ENCODE measurements around the gene SMIM22. TPM values are rescaled to one million over a fixed set of nuclear protein-coding genes. Genes with fewer than 3 reads are reported as not detected.

Gene SMIM22
- total RNA-seq, 3 donors from 2014 or later: 208 to 573 (median 395) TPM

DNA sequence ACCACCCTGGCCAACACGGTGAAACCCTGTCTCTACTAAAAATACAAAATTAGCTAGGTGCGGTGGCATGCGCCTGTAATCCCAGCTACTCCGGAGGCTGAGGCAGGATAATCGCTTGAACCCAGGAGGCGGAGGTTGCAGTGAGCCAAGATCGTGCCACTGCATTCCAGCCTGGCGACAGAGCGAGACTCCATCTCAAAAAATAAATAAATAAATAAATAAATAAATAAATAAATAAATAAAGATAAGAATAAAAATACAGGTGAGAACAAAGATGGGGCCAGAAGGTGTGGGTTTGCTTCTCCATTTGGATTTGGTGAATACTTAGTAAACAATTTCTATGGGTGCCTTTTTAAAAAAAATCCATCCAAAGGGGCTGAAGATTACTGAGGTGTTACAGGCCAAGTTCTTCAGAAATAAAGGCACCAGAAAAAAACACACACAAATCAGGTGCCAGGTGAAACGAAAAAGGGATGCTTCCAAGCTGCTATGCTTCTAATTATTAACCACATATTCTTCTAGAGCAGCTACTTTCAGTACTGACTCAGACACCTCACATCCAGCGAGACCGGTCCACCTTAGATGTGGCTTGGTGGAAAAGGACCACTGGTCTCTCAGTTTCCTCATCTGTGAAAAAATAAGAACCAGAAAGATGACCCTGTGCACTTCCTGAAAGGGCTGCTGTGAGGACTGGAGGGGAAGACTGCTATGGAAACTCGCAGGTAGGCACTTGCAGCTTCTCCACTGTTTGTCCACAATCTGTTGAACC is 42.7 kb downstream of the SMIM22 start:
- TF ChIP-seq, protein P1, sequence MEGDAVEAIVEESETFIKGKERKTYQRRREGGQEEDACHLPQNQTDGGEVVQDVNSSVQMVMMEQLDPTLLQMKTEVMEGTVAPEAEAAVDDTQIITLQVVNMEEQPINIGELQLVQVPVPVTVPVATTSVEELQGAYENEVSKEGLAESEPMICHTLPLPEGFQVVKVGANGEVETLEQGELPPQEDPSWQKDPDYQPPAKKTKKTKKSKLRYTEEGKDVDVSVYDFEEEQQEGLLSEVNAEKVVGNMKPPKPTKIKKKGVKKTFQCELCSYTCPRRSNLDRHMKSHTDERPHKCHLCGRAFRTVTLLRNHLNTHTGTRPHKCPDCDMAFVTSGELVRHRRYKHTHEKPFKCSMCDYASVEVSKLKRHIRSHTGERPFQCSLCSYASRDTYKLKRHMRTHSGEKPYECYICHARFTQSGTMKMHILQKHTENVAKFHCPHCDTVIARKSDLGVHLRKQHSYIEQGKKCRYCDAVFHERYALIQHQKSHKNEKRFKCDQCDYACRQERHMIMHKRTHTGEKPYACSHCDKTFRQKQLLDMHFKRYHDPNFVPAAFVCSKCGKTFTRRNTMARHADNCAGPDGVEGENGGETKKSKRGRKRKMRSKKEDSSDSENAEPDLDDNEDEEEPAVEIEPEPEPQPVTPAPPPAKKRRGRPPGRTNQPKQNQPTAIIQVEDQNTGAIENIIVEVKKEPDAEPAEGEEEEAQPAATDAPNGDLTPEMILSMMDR (IDR thresholded peaks at IDR 0.05): no peak
- Histone ChIP-seq H3K9me3 (no peaks in the 10 kb centered on the region), H3K4me3 (no peak overlapping the region), H3K4me1 (ENCODE audit: low read depth) (peaks cover 12% of the 10 kb centered on the region), H3K36me3 (ENCODE audit: low read depth) (peaks cover 6% of the 10 kb centered on the region)
- intact Hi-C loops (cut with DNase I, micrococcal nuclease): no loop called here
- no peak for ATAC-seq
- DNase-seq: no peak

DNA sequence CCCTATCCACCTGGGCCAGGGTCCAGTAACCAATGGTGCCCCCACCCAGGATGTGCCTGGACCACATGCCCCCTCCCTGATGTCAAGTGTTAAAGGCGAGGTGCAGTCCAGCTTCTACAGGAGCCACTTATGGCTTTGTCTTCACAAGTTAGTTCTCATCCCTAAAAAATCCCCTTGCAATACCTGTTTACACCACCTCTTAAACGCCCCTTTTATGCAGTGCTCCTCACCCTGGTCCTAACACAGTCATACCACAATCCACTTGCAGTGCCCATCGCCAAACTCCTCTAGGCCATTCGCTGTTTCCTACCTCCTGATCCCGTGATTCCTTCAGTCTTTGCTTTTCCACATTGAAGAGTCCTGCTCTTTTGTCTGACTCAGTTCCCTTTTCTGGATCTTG is 44.8 kb downstream of the SMIM22 start:
- ATAC-seq: no peak
- no peaks in the 10 kb centered on the region for H3K9me3 ChIP-seq
- DNase-seq: no peak
- H3K4me3 ChIP-seq: no peak overlapping the region
- intact Hi-C loops (cut with DNase I, micrococcal nuclease): loop anchor here in 1 of 2 donors (10.0 kb wide), 1 partner anchor 115 kb away; the partner anchor contains the start of gene SEC14L5
- no peaks in the 10 kb centered on the region for H3K4me1 ChIP-seq (ENCODE audit: low read depth)
- TF ChIP-seq, protein P1 (IDR thresholded peaks at IDR 0.05): no peak
- H3K36me3 ChIP-seq (ENCODE audit: low read depth): peaks cover 6% of the 10 kb centered on the region

DNA sequence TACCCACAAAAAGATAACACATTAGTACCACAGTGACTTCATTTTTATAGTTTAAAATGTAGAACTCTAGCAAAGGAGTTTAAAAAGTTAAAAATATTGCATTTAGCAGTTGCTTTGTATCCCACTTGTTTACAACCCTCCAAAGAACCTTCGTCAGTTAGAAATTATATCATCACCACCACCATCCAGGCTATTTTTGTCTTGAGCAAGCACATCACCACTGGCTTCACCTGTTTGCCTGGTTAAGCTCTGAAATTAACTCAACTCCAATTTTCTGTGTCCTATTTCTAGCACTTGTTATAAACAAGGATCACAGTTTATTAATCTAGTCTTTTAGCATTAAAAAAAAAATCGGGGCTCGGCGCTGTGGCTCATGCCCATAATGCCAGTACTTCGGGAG is 45.8 kb downstream of the SMIM22 start:
- intact Hi-C loops (cut with DNase I, micrococcal nuclease): loop anchor here in 1 of 2 donors (10.0 kb wide), 1 partner anchor 114 kb away; the partner anchor contains the start of gene SEC14L5
- peaks cover 6% of the 10 kb centered on the region for H3K36me3 ChIP-seq (ENCODE audit: low read depth)
- H3K4me3 ChIP-seq: no peak overlapping the region
- no peaks in the 10 kb centered on the region for H3K9me3 ChIP-seq
- peaks cover 6% of the 10 kb centered on the region for H3K4me1 ChIP-seq (ENCODE audit: low read depth)
- ATAC-seq (no peak), DNase-seq (no peak)
- TF ChIP-seq, protein P1 (IDR thresholded peaks at IDR 0.05): no peak

Other genes with a start within 250 kb of the SMIM22 start
- not detected for gene C16orf96, start 239.0 kb upstream of the SMIM22 start, total RNA-seq
- 10 to 100 TPM; 21.3 to 38.8 (median 22.5) TPM for gene UBALD1, start 180.5 kb upstream of the SMIM22 start, total RNA-seq
- 10 to 100 TPM; 72.3 to 80.2 (median 77.0) TPM for gene MGRN1, start 170.5 kb upstream of the SMIM22 start, total RNA-seq
- gene NUDT16L1, start 101.8 kb upstream of the SMIM22 start, total RNA-seq: 10 to 100 TPM; 28.3 to 47.8 (median 40.4) TPM
- 10 to 100 TPM; 18.2 to 32.3 (median 21.3) TPM for gene ANKS3, start 61.1 kb upstream of the SMIM22 start, total RNA-seq
- gene DNAAF8, start 60.8 kb upstream of the SMIM22 start, total RNA-seq: 1 to 10 TPM in 1 of 3 donors, under 1 TPM in 2; 0.22 to 1.8 (median 0.98) TPM
- 10 to 100 TPM; 11.0 to 22.9 (median 18.8) TPM for gene ZNF500, start 28.2 kb upstream of the SMIM22 start, total RNA-seq
- 1 to 10 TPM in 1 of 3 donors, not detected in 2; 1.1 TPM for gene SEPTIN12, start 7.0 kb upstream of the SMIM22 start, total RNA-seq
- 10 to 100 TPM; 18.5 to 40.6 (median 31.7) TPM for gene ROGDI, start 7.3 kb downstream of the SMIM22 start, total RNA-seq
- gene GLYR1, start 51.9 kb downstream of the SMIM22 start, total RNA-seq: 100 to 1,000 TPM; 110 to 123 (median 111) TPM
- gene UBN1, start 52.1 kb downstream of the SMIM22 start, total RNA-seq: 10 to 100 TPM; 41.3 to 42.7 (median 41.6) TPM
- 10 to 100 TPM; 10.8 to 22.1 (median 13.9) TPM for gene PPL, start 141.8 kb downstream of the SMIM22 start, total RNA-seq
- gene SEC14L5, start 163.0 kb downstream of the SMIM22 start, total RNA-seq: 1 to 10 TPM; 1.3 to 1.6 (median 1.4) TPM
- gene NAGPA, start 238.6 kb downstream of the SMIM22 start, total RNA-seq: 10 to 100 TPM; 21.5 to 34.7 (median 24.9) TPM